GM18868 (cell line): Measurements from ENCODE around the gene KATNA1.
A peak's percentile ranks its signal among the peaks of the same experiment; 100 is the strongest.

Experiments used
- ATAC-seq: cut with Tn5 transposase; IDR thresholded peaks from one replicate; pipeline ENCODE4 v1.9.1; 2021; ENCODE audit warnings: mild to moderate bottlenecking, moderate library complexity; ENCODE audit not compliant: unreplicated experiment

Gene KATNA1

GRCh38 chr6:149545258-149545753 is 103.2 kb downstream of the KATNA1 start:
- ATAC-seq = peak; percentile 39
